Activated T-cell treated with anti-CD3 and anti-CD28 coated beads for 48 hours (primary cell): ENCODE measurements around the gene ATG16L2.
"Not testable (repeated sequence)": the region's sequence is repeated elsewhere in the genome, so short reads cannot be mapped to it uniquely, and the experiment has no call there.

Source experiments
- DNase-seq: peaks from one replicate; pipeline ENCODE4 v3.0.0-alpha.2; 2020; ENCODE audit warnings: low read depth

ATG16L2 gene

DNA sequence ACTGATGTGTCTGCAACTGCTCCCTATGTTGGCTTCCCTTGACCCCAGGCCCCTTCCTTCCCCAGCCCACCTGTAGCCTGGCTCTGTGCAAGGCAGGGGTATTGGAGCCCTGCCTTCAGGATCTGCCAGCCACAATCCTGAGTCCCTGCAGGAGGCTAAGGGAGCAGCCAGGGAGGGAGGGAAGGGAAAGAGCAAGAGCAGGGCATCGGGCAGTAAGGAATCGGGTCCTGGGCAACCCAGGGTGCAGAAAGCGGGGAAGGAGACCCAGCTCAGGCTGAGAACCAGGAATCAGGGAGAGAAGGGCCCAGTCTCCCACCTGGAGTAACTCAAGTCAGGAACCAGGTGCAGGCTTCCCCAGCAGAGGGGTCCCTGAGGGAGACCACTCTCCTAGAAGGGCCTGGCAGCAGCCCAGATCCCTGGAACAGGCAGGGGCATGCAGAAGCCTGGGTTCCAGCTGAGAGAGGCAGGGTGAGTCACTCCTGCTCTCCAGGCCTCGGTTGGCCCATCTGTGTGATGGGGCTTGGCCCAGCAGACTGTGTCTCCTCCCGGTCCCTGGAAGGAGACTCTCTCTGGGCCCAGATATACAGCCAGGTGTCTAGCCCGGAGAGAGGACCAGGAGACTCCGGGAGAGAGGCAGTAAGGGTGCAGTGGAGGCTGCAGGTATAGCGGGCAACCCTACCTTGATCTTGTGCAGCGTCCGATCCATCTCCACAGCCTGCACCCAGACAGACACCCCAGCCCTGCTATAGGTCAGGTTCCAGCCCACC lies 33.7 kb upstream of the ATG16L2 start:
- DNase-seq = no peak

DNA sequence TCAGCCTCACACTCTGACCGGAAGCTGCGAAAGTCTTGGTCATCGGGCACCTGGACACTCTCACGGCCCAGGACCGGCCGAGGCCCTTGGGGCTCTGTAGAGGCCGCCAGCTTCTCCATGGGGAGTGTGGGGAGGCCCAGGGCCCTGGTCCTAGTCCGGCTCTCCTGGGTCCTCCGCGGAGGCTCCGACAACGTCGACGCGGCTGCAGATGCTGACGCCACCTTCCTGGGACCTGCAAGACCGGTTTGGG lies 33.2 kb upstream of the ATG16L2 start:
- DNase-seq = no peak

DNA sequence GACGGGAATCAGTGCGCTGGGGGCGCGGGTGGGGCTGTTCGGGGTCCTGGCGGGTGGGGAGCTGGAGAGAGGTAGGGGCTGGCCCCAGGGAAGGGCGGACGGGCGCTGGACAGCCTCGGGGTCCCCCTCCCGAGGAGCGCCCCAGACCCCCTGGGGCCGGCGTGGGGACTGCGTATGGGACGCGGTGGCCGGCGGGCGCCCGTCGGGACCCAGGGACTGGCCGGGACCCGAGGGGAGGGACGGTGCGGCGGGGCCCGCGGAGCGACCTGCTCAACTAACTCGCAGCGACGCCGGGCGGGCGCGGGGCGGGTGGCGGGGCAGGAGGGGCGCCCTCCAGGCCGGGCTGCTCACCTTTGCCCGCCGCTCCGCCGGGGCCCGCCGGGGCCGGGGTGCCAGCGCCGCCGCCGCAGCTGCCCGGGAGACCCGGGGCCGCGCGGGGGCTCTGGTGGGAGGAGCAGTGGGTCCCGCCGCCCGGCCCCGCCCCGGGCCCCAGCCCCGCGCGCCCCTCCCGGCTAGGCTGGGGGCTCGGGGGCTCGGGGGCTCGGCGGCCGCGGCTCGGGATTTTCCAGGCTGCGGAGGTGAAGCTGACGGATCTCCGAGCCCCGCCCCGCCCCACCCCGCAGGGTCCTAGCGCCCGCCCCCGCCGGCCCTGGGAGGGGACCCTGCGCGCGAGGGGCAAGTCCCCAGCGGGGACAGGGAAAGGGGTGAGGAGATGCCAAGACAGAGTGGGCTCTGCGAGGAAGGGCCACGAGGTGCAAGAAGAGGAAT lies 32.7 kb upstream of the ATG16L2 start:
- peak; percentile 39 for DNase-seq

DNA sequence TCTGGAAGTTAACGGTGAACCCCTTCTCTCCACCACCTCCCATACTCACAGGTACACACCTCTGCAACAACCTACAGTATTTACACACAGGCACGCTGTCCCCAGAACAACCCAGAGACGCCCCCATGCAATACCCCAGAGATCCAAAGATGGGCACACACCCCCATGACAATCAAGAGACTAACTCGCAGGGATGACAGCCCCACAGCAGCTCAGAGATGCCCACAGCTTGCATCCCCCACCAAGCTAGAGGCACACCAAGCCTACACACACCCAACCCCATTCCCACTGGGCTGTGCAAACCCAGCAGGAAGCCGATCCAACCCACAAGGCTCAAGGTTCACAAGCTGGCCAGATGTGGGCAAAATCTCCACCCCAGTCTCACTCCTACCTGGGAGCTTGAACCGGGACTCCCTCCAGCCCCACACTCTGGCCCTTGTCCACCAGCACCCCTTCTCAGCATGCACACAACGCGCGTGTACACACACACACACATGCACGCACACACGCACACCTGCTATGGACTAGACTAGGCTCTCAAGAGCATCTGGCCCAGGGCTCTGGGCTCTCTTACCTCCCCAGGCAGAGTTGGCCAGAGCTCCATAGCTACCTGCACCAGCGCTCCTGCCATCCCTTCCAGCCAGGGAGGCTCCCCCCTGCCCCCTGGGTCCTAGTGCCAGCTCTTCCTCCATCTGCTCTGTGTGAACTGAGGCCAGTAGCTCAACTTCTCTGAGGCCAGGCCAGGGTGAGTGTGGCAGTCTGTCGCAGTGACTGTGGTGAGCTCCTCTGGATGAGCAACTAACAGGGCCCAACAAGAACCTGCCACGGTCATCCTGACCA lies 31.9 kb upstream of the ATG16L2 start:
- DNase-seq = no peak

DNA sequence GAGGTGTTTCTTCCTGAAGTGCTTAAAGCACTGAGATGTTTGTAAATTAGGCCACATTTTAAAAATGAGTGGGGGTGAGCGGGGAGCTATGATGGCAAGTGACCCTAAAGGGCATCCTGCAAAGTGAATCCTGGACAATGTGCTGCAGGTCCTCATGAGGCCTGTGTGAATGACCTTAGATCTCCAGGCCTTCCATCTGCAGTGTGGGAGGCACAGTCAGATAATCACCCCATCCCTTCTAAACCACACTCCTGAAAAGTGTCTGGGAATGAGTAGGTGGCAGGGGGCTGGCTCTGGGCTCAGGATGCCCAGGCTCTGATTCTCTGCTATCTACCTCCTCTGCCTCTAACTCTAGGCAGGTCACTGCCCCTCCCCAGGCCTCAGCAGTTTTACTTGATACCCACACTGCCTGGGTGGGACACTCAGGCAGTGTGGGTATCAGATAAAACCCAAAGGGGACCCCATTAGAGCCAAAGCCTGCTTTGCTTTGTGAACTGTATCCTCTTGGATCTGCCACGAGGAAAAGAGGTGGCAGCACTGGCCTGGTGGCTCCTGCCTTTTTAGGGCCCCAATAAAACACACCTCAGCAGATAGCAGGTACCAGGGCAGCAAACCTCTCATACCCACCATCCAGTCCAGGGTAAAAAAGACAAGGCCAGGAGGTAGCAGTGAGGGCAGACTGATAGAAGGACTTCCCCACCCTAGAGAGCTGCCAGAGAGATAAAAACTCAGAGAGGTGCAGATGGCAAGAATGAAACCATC lies 30.9 kb upstream of the ATG16L2 start:
- DNase-seq = no peak

DNA sequence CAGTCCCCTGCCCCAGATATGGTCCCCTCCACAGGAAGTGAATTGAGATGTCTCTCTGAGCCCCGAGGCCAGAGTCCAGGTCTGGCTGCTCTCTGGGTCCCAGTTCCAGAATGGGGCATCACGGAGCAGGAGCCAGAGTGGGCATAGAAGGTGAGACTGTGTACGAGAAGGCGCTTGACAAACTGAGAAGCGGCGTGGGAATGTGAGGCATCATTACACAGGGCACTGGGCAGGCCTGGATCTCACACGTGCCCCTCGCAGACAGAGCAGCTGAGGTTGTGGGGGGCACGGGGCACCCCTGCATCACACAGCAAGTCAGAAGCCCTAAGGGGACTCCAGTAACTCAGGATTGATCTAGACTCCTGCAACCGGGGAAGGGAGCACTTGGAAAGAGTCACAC lies 29.5 kb upstream of the ATG16L2 start:
- DNase-seq = no peak

DNA sequence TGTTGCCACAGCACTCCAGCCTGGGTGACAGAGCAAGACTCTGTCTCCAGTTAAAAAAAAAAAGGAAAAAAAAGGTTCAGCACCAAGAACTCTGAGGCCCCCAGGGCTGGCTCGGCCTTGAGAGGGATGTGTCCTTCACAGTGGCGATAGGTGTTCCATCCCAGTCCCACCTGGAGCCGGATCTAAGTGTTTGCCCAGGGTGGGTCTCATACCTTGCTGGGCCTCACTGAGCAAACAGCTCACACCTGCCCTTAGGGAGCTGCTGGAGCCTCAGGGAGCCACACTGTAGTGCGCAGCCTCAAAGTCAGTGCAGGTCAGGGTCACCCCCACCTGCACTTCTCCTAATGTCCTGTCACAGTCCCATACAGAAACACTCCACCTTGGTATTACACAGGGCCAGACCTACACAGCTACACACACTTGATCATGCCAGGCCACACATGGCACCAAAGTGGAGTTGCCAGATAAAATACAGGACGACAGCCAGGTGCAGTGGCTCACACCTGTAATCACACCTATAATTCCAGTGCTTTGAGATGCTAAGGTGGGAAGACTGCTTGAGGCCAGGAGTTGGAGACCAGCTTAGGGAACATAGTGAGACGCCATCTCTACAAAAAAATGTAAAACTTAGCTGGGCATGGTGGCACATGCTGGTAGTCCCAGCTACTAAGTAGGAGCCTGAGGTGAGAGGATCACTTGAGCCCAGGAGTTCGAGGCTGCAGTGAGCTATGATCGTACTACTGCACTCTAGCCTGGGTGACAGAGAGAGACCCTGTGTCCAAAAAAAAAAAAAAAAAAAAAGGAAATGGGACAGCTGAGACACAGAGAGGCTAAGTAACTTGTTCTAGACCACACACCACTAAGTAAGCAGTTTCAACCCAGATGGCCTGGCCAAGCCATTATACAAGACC lies 27.7 kb upstream of the ATG16L2 start:
- no peak for DNase-seq

DNA sequence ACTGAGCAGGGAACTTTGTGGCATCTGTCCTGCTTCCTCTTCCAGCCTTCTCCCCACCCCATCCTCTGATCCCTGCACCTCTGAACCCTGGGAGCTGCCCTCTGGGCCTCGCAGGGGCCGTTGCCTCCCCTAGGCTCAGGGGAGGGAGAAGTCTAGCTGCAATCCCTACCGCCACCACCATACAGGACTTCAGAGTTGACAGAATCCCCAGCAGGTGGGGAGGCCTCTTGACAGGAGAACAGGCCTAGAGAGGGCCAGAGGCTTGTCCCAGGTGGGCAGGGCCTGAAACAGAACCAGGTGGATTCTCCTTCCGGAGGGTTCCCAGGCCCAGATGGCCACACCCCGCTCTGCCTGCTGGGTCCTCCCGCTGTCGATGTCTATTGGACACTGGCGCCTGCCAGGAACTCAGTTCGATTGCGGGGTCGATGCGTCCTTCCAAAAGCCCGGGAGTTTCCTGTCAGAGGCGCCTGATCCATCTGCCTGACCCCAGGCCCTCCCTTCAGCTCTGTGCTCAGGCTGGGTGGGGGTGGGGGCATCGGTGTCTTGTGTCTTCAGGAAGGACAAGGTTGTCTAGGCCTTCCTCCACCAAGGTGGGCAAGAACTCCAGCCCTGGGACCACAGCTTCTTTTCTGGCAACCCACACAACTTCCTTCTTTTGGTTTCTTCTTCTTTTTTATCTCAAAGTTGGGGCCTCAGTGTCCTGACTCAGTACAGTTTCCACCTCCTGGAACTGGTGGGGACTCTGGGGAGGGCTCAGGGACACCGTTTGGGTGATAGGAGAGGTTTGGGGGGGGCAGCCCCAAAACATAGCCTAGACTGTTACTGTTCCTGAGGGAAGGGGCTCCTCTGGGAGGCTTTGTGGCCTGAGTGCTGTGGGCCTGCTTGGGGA lies 26.8 kb upstream of the ATG16L2 start:
- DNase-seq = no peak

DNA sequence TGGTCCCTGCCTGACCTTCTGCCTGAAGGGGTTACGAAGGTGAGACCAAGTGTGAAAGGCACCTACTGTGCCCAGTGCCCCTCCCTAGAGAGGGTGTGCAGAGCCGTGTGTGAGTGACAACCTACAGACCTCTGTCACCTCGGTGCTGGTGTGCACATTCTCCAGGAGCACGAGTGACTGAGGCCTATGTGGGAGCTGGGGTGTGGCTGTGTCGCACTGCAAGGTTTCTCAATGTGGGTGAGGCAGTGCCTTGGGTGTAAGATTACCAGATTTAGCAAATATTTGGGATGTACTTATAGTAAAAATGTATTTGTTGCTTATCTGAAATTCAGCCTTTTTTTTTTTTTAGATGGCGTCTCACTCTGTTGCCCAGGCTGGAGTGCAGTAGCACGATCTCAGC lies 26.0 kb upstream of the ATG16L2 start:
- DNase-seq = no peak

DNA sequence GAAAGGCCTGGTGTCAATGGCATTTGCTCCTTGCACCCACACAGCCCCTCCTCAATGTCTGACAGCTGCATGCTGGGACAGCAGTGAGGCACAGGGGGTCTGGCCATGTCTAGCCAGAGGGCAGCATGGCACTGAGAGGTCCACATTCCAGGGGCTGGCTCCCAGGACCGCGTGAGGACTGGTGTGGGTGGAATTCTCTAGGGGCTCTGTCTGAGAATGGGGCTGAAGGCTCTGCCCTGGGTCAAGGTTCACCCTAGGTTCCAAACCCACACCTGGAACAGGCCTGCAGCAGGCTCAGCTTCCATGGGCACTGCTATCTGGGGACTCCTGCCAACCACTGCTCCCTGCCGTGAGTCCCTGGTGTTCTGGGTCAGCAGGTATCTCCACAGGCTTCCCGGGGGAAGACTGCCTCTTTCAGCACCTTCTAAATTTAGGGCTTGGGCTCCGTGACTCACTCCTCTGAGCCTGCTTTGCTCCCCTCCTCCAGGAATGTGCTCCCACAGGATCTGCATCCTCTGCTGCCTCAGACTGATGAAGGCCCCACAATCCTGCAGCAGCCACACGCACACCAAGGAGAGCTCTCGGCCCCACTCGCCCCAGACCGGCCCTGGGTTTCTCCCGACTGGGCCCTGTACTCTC lies 24.6 kb upstream of the ATG16L2 start:
- DNase-seq = no peak

DNA sequence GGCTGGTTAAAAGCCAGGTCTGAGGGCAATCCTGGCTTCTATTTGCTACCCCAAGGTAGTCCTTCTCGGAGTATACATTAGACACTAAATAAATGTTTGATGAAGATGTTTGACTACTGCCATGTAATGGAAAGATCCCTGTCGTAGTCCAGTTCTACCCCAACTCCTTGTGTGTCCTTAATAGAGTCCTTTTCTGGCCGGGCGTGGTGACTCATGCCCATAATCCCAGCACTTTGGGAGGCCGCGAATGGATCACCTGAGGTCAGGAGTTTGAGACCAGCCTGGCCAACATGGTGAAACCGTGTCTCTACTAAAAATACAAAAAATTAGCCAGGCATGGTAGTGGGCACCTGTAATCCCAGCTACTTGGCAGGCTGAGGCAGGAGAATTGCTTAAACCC lies 23.0 kb upstream of the ATG16L2 start:
- not testable (repeated sequence) for DNase-seq

DNA sequence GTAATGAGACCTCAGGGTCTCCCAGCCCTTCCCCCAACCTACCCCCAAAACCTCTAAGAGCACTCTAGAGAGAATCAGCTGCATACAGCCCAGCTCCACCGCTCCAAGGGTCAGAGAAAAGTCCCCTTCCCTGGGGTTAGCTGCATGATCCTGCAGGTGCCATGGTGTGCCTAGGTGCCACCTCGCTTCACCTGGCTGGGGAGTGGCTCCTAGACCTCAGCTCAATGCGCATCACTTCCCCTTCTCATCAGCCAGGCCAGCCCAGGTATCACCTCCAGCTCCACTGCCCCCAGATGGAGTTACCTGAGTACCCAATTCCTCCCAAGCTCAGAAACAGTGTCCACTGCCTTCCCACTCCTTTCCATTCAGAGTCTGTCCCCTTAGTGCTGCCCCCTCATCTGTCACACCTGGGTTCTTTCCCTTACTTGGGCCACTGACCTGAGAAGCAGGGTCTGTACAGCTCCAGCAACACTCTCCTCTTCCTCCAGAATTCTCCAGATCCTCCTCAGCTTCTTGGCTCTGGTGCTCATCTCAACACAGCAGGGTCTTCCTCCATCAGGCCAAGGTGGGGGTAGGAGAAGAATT lies 21.7 kb upstream of the ATG16L2 start:
- no peak for DNase-seq

DNA sequence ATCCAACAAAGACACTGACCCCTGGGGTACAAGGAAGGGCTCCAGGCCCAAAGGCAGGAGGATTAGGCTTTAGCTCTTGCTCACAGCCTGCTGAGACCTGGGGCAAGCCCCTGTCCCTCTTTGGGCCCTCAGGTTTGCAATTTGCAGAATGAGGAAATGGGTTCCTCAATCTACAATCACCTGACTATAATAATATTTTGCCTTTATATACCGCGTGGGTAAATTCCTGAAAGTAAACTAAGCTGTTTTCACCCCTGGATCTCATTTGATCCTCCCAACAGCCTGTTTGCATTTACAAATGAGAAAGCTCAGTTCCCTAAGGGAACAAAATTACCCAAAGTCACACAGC lies 21.2 kb upstream of the ATG16L2 start:
- DNase-seq = no peak

DNA sequence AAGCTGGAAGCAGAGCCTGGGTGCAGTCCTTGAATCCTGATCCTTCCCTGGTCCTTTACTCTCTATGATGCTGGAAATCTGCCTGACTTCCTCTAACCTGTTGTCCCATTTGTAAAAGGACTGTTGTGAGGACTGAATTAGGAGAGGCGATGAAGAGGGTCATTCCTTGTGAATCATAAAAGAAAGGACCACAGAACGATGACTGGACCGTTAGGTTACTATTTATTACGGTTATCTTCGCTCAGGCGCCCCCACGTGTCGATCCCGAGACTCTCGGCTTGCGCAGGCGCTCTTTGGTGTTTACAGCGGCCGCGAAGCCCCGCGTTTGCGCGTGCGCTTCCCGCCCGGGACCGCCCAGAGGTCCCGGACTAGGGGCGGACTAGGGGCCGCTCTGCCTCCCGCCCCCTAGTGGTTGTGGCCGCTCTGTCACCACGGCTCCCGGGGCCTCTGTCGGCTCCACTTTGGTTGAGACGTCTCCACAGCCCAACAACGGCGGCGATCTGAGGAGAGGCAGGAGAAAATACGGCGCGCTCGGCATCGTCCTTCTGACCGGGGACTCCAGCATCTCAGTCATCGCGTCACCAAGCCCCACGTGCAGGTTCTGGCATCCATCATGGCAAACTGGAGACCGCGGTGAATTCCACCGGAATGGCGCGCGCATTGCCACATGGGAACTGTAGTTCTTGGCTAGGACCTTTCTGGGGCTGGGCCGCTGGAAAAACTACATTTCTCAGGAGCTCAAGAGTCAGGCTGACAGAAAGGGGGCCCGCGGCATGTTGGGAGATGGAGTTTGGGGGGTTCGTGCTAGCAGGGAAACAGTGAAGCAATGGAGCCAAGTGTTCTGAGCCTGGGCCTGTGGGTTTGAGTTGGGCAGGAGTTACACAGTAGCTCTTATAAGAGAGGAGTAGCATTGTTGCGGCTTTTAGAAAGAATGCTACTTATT lies 20.5 kb upstream of the ATG16L2 start, which contains the start of gene STARD10:
Gene STARD10 (minus strand): TSS at position 623 of the 943 bp plus-strand sequence. CDS start 12,866 bp downstream, outside the sequence.
- DNase-seq = peak; percentile 95

DNA sequence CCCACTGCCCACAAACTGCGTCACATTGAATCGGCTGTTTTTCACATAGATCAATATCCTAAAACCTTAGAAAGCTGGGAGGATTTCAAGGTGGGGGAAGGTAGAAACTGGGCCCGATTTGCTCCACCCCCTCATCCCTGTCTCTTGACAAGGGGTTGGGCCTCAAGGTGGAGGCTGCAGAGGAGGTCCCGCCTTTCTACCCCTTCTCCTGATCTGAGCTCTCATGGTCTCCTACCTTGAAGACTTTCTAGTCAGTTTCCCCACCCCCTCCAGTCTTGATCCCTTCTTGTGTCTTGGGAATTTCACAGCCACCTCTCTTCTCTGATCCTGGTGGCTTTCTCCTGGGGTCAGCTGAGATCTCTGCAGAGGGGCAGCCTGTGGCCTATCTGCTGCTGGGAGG lies 15.8 kb upstream of the ATG16L2 start:
- no peak for DNase-seq

DNA sequence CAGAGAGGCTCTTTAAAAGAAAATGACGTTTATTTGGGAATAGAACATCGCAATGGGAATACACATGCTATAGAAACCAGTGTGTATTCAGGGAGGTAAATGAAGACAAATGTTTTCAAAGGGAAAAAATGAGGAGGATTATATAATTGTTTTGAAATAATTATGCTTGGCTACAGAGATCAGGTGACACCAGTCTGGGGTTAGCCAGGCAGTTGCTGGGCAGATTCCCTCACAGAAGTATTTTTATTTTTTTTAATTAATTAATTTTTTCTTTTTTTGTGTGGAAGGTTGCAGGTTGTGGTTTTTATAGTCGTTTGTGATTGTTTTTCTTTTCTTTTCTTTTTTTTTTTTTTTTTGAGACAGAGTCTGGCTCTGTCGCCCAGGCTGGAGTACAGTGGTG lies 14.8 kb upstream of the ATG16L2 start:
- no peak for DNase-seq

DNA sequence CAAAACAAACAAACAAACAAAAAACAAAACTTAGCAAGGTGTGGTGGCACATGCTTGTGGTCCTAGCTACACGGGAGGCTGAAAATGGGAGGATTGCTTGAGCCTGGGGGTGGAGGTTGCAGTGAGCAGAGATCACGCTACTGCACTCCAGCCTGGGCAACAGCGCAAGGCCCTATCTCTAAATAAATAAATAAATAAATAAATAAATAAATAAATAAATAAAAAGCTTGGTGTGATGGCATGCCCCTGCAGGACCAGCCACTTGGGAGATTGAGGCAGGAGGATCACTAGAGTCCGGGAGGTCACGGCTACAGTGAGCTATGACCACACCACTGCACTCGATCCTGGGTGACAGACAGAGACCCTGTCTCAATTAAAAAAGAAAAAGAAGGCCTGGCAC lies 11.4 kb upstream of the ATG16L2 start:
- DNase-seq = no peak

DNA sequence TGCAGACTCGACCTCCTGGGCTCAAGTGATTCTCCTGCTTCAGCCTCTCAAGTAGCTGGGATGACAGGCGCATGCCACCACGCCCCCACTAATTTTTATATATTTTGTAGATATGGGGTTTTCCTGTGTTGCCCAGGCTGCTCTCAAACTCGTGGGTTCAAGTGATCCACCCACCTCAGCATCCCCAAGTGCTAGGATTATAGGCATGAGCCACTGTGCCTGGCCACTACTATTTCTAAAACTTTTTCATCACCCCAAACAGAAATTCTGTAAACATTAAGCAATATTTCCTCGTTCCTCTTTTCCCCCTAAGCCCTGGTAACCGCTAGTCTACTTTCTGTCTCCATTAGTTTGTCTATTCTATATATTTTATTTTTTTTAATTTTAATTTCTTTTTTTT lies 9.0 kb upstream of the ATG16L2 start:
- DNase-seq = no peak
